Upper lobe of left lung (tissue), 4 donors: ENCODE measurements around the gene TRMT5.

Source experiments
- CTCF ChIP-seq, 6 experiments: fragments of 450-650 bp in 4 of 6; fragments of 200-600 bp in 2 of 6; sonication (generic) in 2 of 6; IDR thresholded peaks; one replicate each; pipeline ENCODE4 v1.5.1; 2016 to 2019; ENCODE audit warnings: antibody characterized with exemption in 6 of 6
- EP300 ChIP-seq, 4 donors: sonication (generic); formaldehyde crosslinking; IDR thresholded peaks; one replicate each; pipeline ENCODE4 v1.5.1; 2017; ENCODE audit warnings: antibody characterized with exemption in 4 of 4, control low read depth in 2 of 4
- POLR2A ChIP-seq, 4 donors: fragments of 450-650 bp; IDR thresholded peaks; one replicate each; pipeline ENCODE4 v1.5.1; 2016 to 2017; ENCODE audit warnings: antibody characterized with exemption in 4 of 4, mild to moderate bottlenecking in 2 of 4

- TF ChIP-seq CTCF (IDR thresholded peaks at IDR 0.05) = no peak
- no peak for TF ChIP-seq POLR2A (IDR thresholded peaks at IDR 0.05)
- no peak for TF ChIP-seq EP300 (IDR thresholded peaks at IDR 0.05)
Observed at GRCh38 chr14:60946773-60947172, 34.1 kb downstream of the TRMT5 start.
